Liver (tissue), 3 donors: ENCODE data around the gene ROMO1.

Source experiments
- CTCF ChIP-seq: fragments of 150-350 bp; IDR thresholded peaks from 2 replicates; pipeline ENCODE4 v1.5.1; 2017; ENCODE audit warnings: improper control_type of control experiment, low read depth, low read length; ENCODE audit not compliant: missing input control
- FOXA1 ChIP-seq: IDR thresholded peaks from 2 replicates; pipeline ENCODE4 v1.6.1; 2016; ENCODE audit warnings: antibody characterized with exemption
- FOXA2 ChIP-seq: IDR thresholded peaks from 2 replicates; pipeline ENCODE4 v1.6.1; 2016; ENCODE audit warnings: antibody characterized with exemption
- GABPA ChIP-seq, 2 donors: IDR thresholded peaks in 1 of 2; conservative IDR thresholded peaks in 1 of 2; 2 replicates each; pipeline ENCODE4 v1.6.1; 2016; ENCODE audit warnings: antibody characterized with exemption in 2 of 2, mild to moderate bottlenecking in 1 of 2, moderate library complexity in 1 of 2
- TAF1 ChIP-seq: conservative IDR thresholded peaks from 2 replicates; pipeline ENCODE4 v1.6.1; 2016; ENCODE audit warnings: antibody characterized with exemption, mild to moderate bottlenecking
- YY1 ChIP-seq: IDR thresholded peaks from 2 replicates; pipeline ENCODE4 v1.6.1; 2016; ENCODE audit warnings: antibody characterized with exemption, mild to moderate bottlenecking
- ZBTB33 ChIP-seq: IDR thresholded peaks from 2 replicates; pipeline ENCODE4 v1.6.1; 2016; ENCODE audit warnings: antibody characterized with exemption
- donor health status: healthy.
- donor health status: healthy.

- TF ChIP-seq CTCF = no peak
- no peak for TF ChIP-seq FOXA2
- no peak for TF ChIP-seq ZBTB33
- TF ChIP-seq YY1 = no peak
- no peak for TF ChIP-seq TAF1
- TF ChIP-seq FOXA1 = no peak
- no peak for TF ChIP-seq GABPA (IDR thresholded peaks at IDR 0.05 in 1 of 2, conservative IDR thresholded peaks at IDR 0.05 in 1 of 2)
These were observed 35.4 kb upstream of the ROMO1 start for GRCh38 chr20:35663516-35664465.
